WTC11 (cell line): Measurements from ENCODE around the gene B4GALNT3. TPM values are rescaled to one million over a fixed set of nuclear protein-coding genes. Genes with fewer than 3 reads are reported as not detected.

Experiments used
- ATAC-seq: fragments of 200-7000 bp; cut with Tn5 transposase; 2 replicates; pipeline ENCODE4 v1.10.0; 2021; ENCODE audit warnings: mild to moderate bottlenecking, moderate library complexity
- CTCF ChIA-PET: fragments of 300-600 bp; sonication (Branson Sonifier 250); formaldehyde crosslinking; loops from one replicate; lab custom pipeline; 2021; ENCODE audit warnings: antibody characterized with exemption; lab: Charles Lee
- POLR2A ChIA-PET: fragments of 350-600 bp; sonication (Branson Sonifier 250); formaldehyde crosslinking; loops from one replicate; lab custom pipeline; 2021; ENCODE audit warnings: antibody characterized with exemption; lab: Charles Lee
- DNase-seq: peaks from one replicate; pipeline ENCODE4 v3.0.0; 2021; ENCODE audit warnings: low spot score
- H3K27ac Mint-ChIP-seq: 2 replicates; pipeline ENCODE4 v1.8.0; 2021; ENCODE audit warnings: mixed read lengths
- H3K27me3 Mint-ChIP-seq: 2 replicates; pipeline ENCODE4 v1.8.0; 2021; ENCODE audit warnings: low read depth, mild to moderate bottlenecking, moderate library complexity, mixed read lengths
- H3K36me3 Mint-ChIP-seq: 2 replicates; pipeline ENCODE4 v1.8.0; 2021; ENCODE audit warnings: mixed read lengths
- H3K4me1 Mint-ChIP-seq: 2 replicates; pipeline ENCODE4 v1.8.0; 2022; ENCODE audit warnings: mixed read lengths
- H3K4me3 Mint-ChIP-seq: 2 replicates; pipeline ENCODE4 v1.8.0; 2021; ENCODE audit warnings: mild to moderate bottlenecking, moderate library complexity, mixed read lengths
- H3K9me3 Mint-ChIP-seq: 2 replicates; pipeline ENCODE4 v1.8.0; 2021; ENCODE audit warnings: mixed read lengths
- ATF1 ChIP-seq: sonication (generic); formaldehyde crosslinking; IDR thresholded peaks from 2 replicates; pipeline ENCODE4 v1.8.1; 2023; ENCODE audit warnings: mild to moderate bottlenecking, moderate library complexity, missing genetic modification reagents
- CBFB ChIP-seq: sonication (generic); formaldehyde crosslinking; IDR thresholded peaks from 2 replicates; pipeline ENCODE4 v1.8.1; 2022; ENCODE audit warnings: mild to moderate bottlenecking, low read depth, missing genetic modification reagents
- IRF2 ChIP-seq: sonication (generic); formaldehyde crosslinking; IDR thresholded peaks from 2 replicates; pipeline ENCODE4 v1.8.0; 2022; ENCODE audit warnings: low read depth, missing genetic modification reagents, borderline replicate concordance
- NR3C1 ChIP-seq: sonication (generic); formaldehyde crosslinking; conservative IDR thresholded peaks from 2 replicates; pipeline ENCODE4 v1.8.1; 2023; ENCODE audit warnings: low read depth, mild to moderate bottlenecking, missing genetic modification reagents
- TEAD1 ChIP-seq: sonication (generic); formaldehyde crosslinking; IDR thresholded peaks from 2 replicates; pipeline ENCODE4 v1.8.0; 2022; ENCODE audit warnings: mild to moderate bottlenecking, missing genetic modification reagents
- TEAD4 ChIP-seq: sonication (generic); formaldehyde crosslinking; IDR thresholded peaks from 2 replicates; pipeline ENCODE4 v1.8.0; 2022; ENCODE audit warnings: mild to moderate bottlenecking, missing genetic modification reagents
- ZBTB21 ChIP-seq: sonication (generic); formaldehyde crosslinking; IDR thresholded peaks from 2 replicates; pipeline ENCODE4 v1.8.1; 2023; ENCODE audit warnings: mild to moderate bottlenecking, missing genetic modification reagents, borderline replicate concordance
- total RNA-seq: library from RNA; stranded (reverse); gene quantifications from 3 replicates; pipeline ENCODE4 v1.2.3, GENCODE V29; 2021
- TF ChIP-seq, protein P1 (sequence below): sonication (generic); formaldehyde crosslinking; IDR thresholded peaks from 2 replicates; pipeline ENCODE4 v1.8.0; 2023; ENCODE audit warnings: missing genetic modification reagents, mild to moderate bottlenecking, borderline replicate concordance
- TF ChIP-seq, protein P2 (sequence below): sonication (generic); formaldehyde crosslinking; IDR thresholded peaks from 2 replicates; pipeline ENCODE4 v1.8.0; 2023; ENCODE audit warnings: missing genetic modification reagents
- TF ChIP-seq, protein P3 (sequence below): sonication (generic); formaldehyde crosslinking; IDR thresholded peaks from 2 replicates; pipeline ENCODE4 v1.8.1; 2022; ENCODE audit warnings: low read depth, missing genetic modification reagents, borderline replicate concordance
- TF ChIP-seq, protein P4 (sequence below): sonication (generic); formaldehyde crosslinking; IDR thresholded peaks from 2 replicates; pipeline ENCODE4 v1.8.0; 2022; ENCODE audit warnings: mild to moderate bottlenecking, missing genetic modification reagents

The B4GALNT3 gene
- total RNA-seq, 1 experiment from 2014 or later: 19.0 TPM

DNA sequence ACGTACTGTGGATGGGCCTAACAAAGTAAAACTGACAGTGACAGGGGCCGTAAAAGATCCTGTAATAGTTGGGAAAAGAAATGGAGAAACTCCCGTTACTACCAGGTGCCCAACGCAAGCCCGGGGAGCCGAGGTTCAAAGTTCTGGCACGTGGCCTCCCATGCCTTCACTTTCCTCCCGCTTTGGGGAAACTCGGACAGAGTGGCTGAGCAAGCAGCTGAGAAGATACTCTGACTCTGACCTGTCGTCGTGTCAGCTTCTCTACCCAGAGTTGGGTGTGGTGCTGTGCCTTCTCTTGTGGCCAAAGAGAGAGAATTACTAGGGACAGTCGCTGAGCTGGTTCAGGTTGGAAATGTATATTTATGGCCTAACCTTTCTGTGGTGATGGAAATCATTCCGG lies 1.7 kb downstream of the B4GALNT3 start (continued):
- TF ChIP-seq, protein P1, sequence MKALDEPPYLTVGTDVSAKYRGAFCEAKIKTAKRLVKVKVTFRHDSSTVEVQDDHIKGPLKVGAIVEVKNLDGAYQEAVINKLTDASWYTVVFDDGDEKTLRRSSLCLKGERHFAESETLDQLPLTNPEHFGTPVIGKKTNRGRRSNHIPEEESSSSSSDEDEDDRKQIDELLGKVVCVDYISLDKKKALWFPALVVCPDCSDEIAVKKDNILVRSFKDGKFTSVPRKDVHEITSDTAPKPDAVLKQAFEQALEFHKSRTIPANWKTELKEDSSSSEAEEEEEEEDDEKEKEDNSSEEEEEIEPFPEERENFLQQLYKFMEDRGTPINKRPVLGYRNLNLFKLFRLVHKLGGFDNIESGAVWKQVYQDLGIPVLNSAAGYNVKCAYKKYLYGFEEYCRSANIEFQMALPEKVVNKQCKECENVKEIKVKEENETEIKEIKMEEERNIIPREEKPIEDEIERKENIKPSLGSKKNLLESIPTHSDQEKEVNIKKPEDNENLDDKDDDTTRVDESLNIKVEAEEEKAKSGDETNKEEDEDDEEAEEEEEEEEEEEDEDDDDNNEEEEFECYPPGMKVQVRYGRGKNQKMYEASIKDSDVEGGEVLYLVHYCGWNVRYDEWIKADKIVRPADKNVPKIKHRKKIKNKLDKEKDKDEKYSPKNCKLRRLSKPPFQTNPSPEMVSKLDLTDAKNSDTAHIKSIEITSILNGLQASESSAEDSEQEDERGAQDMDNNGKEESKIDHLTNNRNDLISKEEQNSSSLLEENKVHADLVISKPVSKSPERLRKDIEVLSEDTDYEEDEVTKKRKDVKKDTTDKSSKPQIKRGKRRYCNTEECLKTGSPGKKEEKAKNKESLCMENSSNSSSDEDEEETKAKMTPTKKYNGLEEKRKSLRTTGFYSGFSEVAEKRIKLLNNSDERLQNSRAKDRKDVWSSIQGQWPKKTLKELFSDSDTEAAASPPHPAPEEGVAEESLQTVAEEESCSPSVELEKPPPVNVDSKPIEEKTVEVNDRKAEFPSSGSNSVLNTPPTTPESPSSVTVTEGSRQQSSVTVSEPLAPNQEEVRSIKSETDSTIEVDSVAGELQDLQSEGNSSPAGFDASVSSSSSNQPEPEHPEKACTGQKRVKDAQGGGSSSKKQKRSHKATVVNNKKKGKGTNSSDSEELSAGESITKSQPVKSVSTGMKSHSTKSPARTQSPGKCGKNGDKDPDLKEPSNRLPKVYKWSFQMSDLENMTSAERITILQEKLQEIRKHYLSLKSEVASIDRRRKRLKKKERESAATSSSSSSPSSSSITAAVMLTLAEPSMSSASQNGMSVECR: no peak
- TF ChIP-seq TEAD4 (CRISPR knock-in tag) (no peak), TEAD1 (CRISPR knock-in tag) (no peak)
- TF ChIP-seq, protein P2, sequence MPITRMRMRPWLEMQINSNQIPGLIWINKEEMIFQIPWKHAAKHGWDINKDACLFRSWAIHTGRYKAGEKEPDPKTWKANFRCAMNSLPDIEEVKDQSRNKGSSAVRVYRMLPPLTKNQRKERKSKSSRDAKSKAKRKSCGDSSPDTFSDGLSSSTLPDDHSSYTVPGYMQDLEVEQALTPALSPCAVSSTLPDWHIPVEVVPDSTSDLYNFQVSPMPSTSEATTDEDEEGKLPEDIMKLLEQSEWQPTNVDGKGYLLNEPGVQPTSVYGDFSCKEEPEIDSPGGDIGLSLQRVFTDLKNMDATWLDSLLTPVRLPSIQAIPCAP (CRISPR knock-in tag): no peak
- TF ChIP-seq, all 79 proteins: peak for 0

DNA sequence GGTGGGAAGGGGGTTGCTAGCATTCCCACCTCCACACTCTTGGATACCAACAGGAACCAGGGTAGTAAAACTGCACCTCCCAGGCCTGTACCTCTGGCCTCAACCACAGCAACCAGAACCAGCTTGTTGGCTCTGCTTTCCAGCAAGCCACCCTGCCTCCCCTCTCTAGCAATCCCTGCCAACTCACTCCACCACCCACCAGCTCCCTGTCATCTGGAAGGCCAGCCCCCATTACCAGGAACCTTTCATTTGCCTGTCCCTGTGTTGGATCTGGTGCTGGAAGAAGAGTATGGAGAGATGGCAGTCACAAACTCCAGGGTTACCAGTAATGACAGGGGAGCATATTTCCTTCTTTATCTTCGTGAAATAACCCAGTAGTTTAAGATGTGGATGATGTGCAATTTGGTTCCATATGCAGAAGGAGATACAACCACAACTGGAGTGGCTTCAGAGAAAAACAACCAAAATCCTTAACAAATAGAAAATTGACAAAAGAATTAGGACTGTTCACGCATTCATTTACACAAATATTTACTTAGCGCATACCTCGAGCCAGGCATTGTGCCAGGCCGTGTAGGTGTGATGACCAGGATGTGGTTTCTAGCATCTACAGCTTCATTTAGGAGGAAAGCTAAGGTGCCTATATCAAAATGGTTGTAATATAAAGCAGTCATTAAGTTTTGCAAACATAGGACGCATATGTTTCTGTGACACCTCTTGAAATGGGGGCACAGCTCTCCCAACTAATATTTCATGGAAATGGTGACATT lies 3.4 kb downstream of the B4GALNT3 start:
- peaks cover 38% of the 10 kb centered on the region for H3K27me3 Mint-ChIP-seq
- H3K4me1 Mint-ChIP-seq: peaks cover 19% of the 10 kb centered on the region
- peaks cover 3% of the 10 kb centered on the region; the same call in 1 of the 2 replicates for H3K36me3 Mint-ChIP-seq
- DNase-seq (no peak), ATAC-seq (no peak)
- ChIA-PET CTCF (interaction anchor here (1.1 to 1.3 kb wide), 2 partner anchors 10 to 84 kb away, joined by 3 to 5 read pairs; no protein-coding TSS in a partner anchor), POLR2A (interaction anchor here (0.5 kb wide), 1 partner anchor 114 kb away, joined by 3 read pairs; no protein-coding TSS in a partner anchor)
- TF ChIP-seq, protein P3, sequence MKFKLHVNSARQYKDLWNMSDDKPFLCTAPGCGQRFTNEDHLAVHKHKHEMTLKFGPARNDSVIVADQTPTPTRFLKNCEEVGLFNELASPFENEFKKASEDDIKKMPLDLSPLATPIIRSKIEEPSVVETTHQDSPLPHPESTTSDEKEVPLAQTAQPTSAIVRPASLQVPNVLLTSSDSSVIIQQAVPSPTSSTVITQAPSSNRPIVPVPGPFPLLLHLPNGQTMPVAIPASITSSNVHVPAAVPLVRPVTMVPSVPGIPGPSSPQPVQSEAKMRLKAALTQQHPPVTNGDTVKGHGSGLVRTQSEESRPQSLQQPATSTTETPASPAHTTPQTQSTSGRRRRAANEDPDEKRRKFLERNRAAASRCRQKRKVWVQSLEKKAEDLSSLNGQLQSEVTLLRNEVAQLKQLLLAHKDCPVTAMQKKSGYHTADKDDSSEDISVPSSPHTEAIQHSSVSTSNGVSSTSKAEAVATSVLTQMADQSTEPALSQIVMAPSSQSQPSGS (CRISPR knock-in tag): no peak
- H3K27ac Mint-ChIP-seq: no peak overlapping the region
- H3K4me3 Mint-ChIP-seq: no peak overlapping the region
- H3K9me3 Mint-ChIP-seq: no peaks in the 10 kb centered on the region; the same call in 1 of the 2 replicates

DNA sequence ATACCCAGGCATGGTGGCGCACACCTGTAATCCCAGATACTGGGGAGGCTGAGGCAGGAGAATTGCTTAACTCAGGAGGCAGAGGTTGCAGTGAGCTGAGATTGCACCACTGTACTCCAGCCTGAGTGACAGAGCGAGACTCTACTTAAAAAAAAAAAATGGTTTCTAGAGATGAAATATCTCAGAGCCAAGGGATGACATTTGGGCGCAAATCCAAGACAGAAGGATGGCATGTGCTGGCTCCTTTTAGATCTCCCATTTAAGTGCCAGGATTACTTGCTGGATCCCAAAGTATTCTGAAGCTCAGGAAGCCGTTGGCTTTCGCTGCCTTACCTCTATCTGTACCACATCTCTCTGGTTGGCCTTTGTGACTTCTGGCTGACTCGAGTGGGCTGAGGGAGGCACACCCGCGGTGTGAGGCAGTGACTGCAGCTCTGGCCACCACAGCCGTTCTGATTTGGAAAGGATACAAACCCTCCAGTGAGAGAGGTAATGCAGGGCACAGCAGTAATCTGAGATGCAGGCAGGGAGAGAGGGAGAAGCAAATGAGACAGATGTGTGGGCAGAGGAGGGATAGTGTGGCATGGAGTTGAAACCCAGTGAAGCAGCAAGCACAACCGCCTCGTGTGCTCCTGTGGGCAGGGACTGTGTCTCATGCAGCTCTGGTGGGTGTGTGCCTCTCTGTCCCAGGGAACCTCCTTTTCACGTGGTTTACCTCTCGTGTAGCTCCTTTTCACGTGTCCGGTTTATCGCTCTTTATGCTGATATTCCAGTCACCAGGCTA lies 4.9 kb downstream of the B4GALNT3 start:
- no peaks in the 10 kb centered on the region for H3K9me3 Mint-ChIP-seq
- DNase-seq (no peak), ATAC-seq (no peak)
- POLR2A ChIA-PET: interaction anchor here (0.6 kb wide), 1 partner anchor 14 kb away, joined by 3 read pairs; no protein-coding TSS in a partner anchor
- no peak overlapping the region for H3K4me3 Mint-ChIP-seq
- peaks cover 22% of the 10 kb centered on the region for H3K27me3 Mint-ChIP-seq
- H3K36me3 Mint-ChIP-seq: peaks cover 3% of the 10 kb centered on the region; the same call in 1 of the 2 replicates
- H3K27ac Mint-ChIP-seq: no peak overlapping the region
- H3K4me1 Mint-ChIP-seq: peaks cover 16% of the 10 kb centered on the region
- TF ChIP-seq CBFB: no peak
- TF ChIP-seq ATF1 (CRISPR knock-in tag): no peak
- TF ChIP-seq IRF2 (CRISPR knock-in tag): no peak
- TF ChIP-seq, protein P4, sequence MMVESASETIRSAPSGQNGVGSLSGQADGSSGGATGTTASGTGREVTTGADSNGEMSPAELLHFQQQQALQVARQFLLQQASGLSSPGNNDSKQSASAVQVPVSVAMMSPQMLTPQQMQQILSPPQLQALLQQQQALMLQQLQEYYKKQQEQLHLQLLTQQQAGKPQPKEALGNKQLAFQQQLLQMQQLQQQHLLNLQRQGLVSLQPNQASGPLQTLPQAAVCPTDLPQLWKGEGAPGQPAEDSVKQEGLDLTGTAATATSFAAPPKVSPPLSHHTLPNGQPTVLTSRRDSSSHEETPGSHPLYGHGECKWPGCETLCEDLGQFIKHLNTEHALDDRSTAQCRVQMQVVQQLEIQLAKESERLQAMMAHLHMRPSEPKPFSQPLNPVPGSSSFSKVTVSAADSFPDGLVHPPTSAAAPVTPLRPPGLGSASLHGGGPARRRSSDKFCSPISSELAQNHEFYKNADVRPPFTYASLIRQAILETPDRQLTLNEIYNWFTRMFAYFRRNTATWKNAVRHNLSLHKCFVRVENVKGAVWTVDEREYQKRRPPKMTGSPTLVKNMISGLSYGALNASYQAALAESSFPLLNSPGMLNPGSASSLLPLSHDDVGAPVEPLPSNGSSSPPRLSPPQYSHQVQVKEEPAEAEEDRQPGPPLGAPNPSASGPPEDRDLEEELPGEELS (CRISPR knock-in tag): no peak
- TF ChIP-seq ZBTB21 (CRISPR knock-in tag): no peak
- TF ChIP-seq NR3C1 (CRISPR knock-in tag): no peak
- CTCF ChIA-PET: interaction anchor here (0.7 to 1.1 kb wide), 3 partner anchors 11 to 22 kb away, joined by 3 to 5 read pairs (median 3); no protein-coding TSS in a partner anchor
